Mesendoderm (in vitro differentiated cells): ENCODE measurements around the gene INPPL1.
"Not testable (repeated sequence)": the region's sequence is repeated elsewhere in the genome, so short reads cannot be mapped to it uniquely, and the experiment has no call there.

Experiments used
- DNase-seq: peaks from one replicate; pipeline ENCODE4 v3.0.0; 2013
- H2AK5ac ChIP-seq: 2 replicates; pipeline ENCODE4 v1.6.1; 2013; ENCODE audit warnings: low read length, inconsistent platforms
- H2BK120ac ChIP-seq: 2 replicates; pipeline ENCODE4 v1.6.1; 2013; ENCODE audit warnings: low read depth, mild to moderate bottlenecking, low read length, moderate library complexity, mixed read lengths
- H2BK15ac ChIP-seq: replicated peaks from 2 replicates; pipeline ENCODE4 v1.6.1; 2013; ENCODE audit warnings: low read depth, mild to moderate bottlenecking, moderate library complexity
- H2BK5ac ChIP-seq: 2 replicates; pipeline ENCODE4 v1.6.1; 2013; ENCODE audit warnings: low read length, inconsistent platforms
- H3K18ac ChIP-seq: 2 replicates; pipeline ENCODE4 v1.6.1; 2013; ENCODE audit warnings: mild to moderate bottlenecking, low read length, mixed read lengths
- H3K23ac ChIP-seq: one replicate; pipeline ENCODE4 v1.6.1; 2013; ENCODE audit warnings: low read length
- H3K27ac ChIP-seq: 2 replicates; pipeline ENCODE4 v1.5.1; 2013; ENCODE audit warnings: low read depth, mild to moderate bottlenecking, inconsistent platforms, low read length, moderate library complexity
- H3K27me3 ChIP-seq: 2 replicates; pipeline ENCODE4 v1.6.1; 2013; ENCODE audit warnings: low read length, control low read depth, mild to moderate bottlenecking, inconsistent platforms; ENCODE audit not compliant: insufficient read depth, poor library complexity
- H3K36me3 ChIP-seq: 2 replicates; pipeline ENCODE4 v1.6.1; 2013; ENCODE audit warnings: low read length, inconsistent platforms; ENCODE audit not compliant: control insufficient read depth, insufficient read depth
- H3K4ac ChIP-seq: one replicate; pipeline ENCODE4 v1.6.1; 2013; ENCODE audit warnings: low read depth, mild to moderate bottlenecking, low read length, moderate library complexity
- H3K4me1 ChIP-seq: 2 replicates; pipeline ENCODE4 v1.6.1; 2013; ENCODE audit warnings: low read depth, low read length, inconsistent platforms; ENCODE audit not compliant: control insufficient read depth
- H3K4me2 ChIP-seq: 2 replicates; pipeline ENCODE4 v1.6.1; 2013; ENCODE audit warnings: low read length
- H3K4me3 ChIP-seq: 2 replicates; pipeline ENCODE4 v1.5.1; 2013; ENCODE audit warnings: mild to moderate bottlenecking, low read length
- H3K56ac ChIP-seq: one replicate; pipeline ENCODE4 v1.6.1; 2013; ENCODE audit warnings: low read length
- H3K79me1 ChIP-seq: 2 replicates; pipeline ENCODE4 v1.6.1; 2013; ENCODE audit warnings: low read length, inconsistent platforms
- H3K79me2 ChIP-seq: 2 replicates; pipeline ENCODE4 v1.6.1; 2013; ENCODE audit warnings: mild to moderate bottlenecking, low read length; ENCODE audit not compliant: control insufficient read depth, insufficient read depth
- H3K9ac ChIP-seq: 2 replicates; pipeline ENCODE4 v1.6.1; 2013; ENCODE audit warnings: low read length, inconsistent platforms
- H4K5ac ChIP-seq: one replicate; pipeline ENCODE4 v1.6.1; 2013; ENCODE audit warnings: low read length
- H4K8ac ChIP-seq: one replicate; pipeline ENCODE4 v1.6.1; 2013; ENCODE audit warnings: low read depth, mild to moderate bottlenecking, control low read depth, low read length, moderate library complexity
- WGBS: extraction: QIAGEN DNeasy Blood & Tissue Kit; methylation state at CpG from one replicate; pipeline ENCODE4 v1.1.7; 2013; ENCODE audit warnings: low lambda C conversion rate, missing lambda C conversion rate; ENCODE audit not compliant: insufficient coverage; ENCODE audit errors: extremely low coverage; 5-methylcytosine and 5-hydroxymethylcytosine counted together

The INPPL1 gene

GRCh38 chr11:72180892-72181552, 43.5 kb upstream of the INPPL1 start:
- H3K27me3 ChIP-seq, H3K23ac ChIP-seq, H4K5ac ChIP-seq, H3K4me3 ChIP-seq, H3K18ac ChIP-seq, H2BK5ac ChIP-seq, H3K4ac ChIP-seq, DNase-seq, H3K27ac ChIP-seq, H3K79me2 ChIP-seq, H2BK15ac ChIP-seq, H3K9ac ChIP-seq, H3K4me1 ChIP-seq, H2BK120ac ChIP-seq, H3K36me3 ChIP-seq, H3K4me2 ChIP-seq, H4K8ac ChIP-seq, H3K79me1 ChIP-seq, H3K56ac ChIP-seq, H2AK5ac ChIP-seq: not testable (repeated sequence)
- WGBS, result no CpG with 5 or more reads among the region's 7 CpGs

- peak; percentile 45 for DNase-seq
- H3K56ac ChIP-seq, H3K18ac ChIP-seq, H3K27ac ChIP-seq, H2BK5ac ChIP-seq, H3K4me1 ChIP-seq, H3K27me3 ChIP-seq, H3K9ac ChIP-seq, H3K4me2 ChIP-seq, H3K79me1 ChIP-seq, H3K23ac ChIP-seq, H3K79me2 ChIP-seq, H4K5ac ChIP-seq, H3K4ac ChIP-seq, H2AK5ac ChIP-seq, H2BK15ac ChIP-seq, H2BK120ac ChIP-seq, H4K8ac ChIP-seq, H3K4me3 ChIP-seq, H3K36me3 ChIP-seq: not testable (repeated sequence)
- WGBS, result no CpG with 5 or more reads among the region's 3 CpGs
Observed at GRCh38 chr11:72181553-72181958, 43.0 kb upstream of the INPPL1 start.

- no peak overlapping the region for H3K9ac ChIP-seq
- H3K79me2 ChIP-seq, result no peaks in the 10 kb centered on the region
- H3K27ac ChIP-seq, result no peak overlapping the region
- no peak overlapping the region for H4K8ac ChIP-seq
- no peak overlapping the region for H2BK120ac ChIP-seq
- H3K4me1 ChIP-seq, result peaks cover 14% of the 10 kb centered on the region
- H3K18ac ChIP-seq, result no peak overlapping the region
- no peak overlapping the region for H2AK5ac ChIP-seq
- WGBS, result no CpG with 5 or more reads among the region's 1 CpG
- no peaks in the 10 kb centered on the region for H3K79me1 ChIP-seq
- DNase-seq, result no peak
- no peak overlapping the region for H2BK5ac ChIP-seq
- no peak overlapping the region for H3K4me2 ChIP-seq
- no peak overlapping the region for H3K4ac ChIP-seq
- no peak overlapping the region for H4K5ac ChIP-seq
- no peak overlapping the region for H3K4me3 ChIP-seq
- H3K27me3 ChIP-seq, result no peaks in the 10 kb centered on the region
- no peaks in the 10 kb centered on the region for H3K36me3 ChIP-seq
- no peak overlapping the region for H3K23ac ChIP-seq
- H3K56ac ChIP-seq, result no peak overlapping the region
- no peak overlapping the region for H2BK15ac ChIP-seq
Observed at GRCh38 chr11:72188267-72188666, 36.3 kb upstream of the INPPL1 start.

DNA sequence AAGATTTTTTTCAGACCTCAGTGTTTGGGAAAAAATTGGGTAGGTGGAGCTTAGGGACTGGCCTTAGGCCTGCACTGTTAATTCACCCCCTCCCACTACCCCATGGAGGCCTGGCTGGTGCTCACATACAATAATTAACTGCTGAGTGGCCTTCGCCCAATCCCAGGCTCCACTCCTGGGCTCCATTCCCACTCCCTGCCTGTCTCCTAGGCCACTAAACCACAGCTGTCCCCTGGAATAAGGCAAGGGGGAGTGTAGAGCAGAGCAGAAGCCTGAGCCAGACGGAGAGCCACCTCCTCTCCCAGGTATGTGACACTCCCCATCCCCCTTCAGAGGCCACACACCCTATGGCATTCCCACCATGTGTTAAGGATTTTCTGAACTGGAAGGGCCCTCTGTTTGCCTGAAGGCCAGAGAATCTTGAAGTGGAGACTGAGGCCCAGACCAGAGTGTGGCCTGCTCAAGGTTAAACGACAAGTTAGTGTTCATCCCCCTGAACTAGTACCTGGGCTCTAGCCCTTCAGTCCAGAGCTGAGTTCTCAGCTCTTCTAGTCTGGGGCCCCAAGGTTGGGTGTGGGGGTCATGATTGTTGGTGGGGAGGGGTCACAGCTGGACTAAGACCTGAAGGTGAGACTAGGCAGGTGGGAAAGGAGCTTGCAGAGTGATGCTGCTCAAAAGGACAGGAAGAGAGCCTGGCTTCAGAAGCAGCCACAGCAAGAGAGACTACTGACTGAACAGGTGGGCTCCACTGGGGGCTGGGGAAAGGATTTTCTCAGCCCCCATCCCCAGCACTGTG, 34.9 kb upstream of the INPPL1 start:
- H4K5ac ChIP-seq, result peak overlapping the region; percentile 40
- H3K79me2 ChIP-seq, result no peaks in the 10 kb centered on the region
- no peak overlapping the region for H4K8ac ChIP-seq
- H3K36me3 ChIP-seq, result no peaks in the 10 kb centered on the region
- no peak overlapping the region for H2BK15ac ChIP-seq
- peak overlapping the region; percentile 29 for H2AK5ac ChIP-seq
- peak overlapping the region; percentile 17 for H3K9ac ChIP-seq
- no peak overlapping the region for H3K4me3 ChIP-seq
- H3K27me3 ChIP-seq, result no peaks in the 10 kb centered on the region
- H3K27ac ChIP-seq, result no peak overlapping the region
- peak overlapping the region; percentile 18 for H3K4ac ChIP-seq
- H3K4me2 ChIP-seq, result no peak overlapping the region
- DNase-seq, result peak; percentile 93
- no peak overlapping the region for H2BK120ac ChIP-seq
- no CpG with 5 or more reads among the region's 3 CpGs for WGBS
- no peaks in the 10 kb centered on the region for H3K79me1 ChIP-seq
- H3K56ac ChIP-seq, result peak overlapping the region; percentile 68
- H3K18ac ChIP-seq, result no peak overlapping the region
- H3K4me1 ChIP-seq, result peaks cover 14% of the 10 kb centered on the region
- H3K23ac ChIP-seq, result no peak overlapping the region
- H2BK5ac ChIP-seq, result no peak overlapping the region

- no peak overlapping the region for H2BK5ac ChIP-seq
- no peaks in the 10 kb centered on the region for H3K79me2 ChIP-seq
- no peak overlapping the region for H4K8ac ChIP-seq
- H3K27ac ChIP-seq, result no peak overlapping the region
- H2AK5ac ChIP-seq, result no peak overlapping the region
- no peak overlapping the region for H3K4ac ChIP-seq
- no CpG with 5 or more reads among the region's 5 CpGs for WGBS
- H3K18ac ChIP-seq, result no peak overlapping the region
- no peaks in the 10 kb centered on the region for H3K79me1 ChIP-seq
- no peaks in the 10 kb centered on the region for H3K36me3 ChIP-seq
- no peak overlapping the region for H3K4me3 ChIP-seq
- no peak overlapping the region for H2BK120ac ChIP-seq
- H4K5ac ChIP-seq, result no peak overlapping the region
- H2BK15ac ChIP-seq, result no peak overlapping the region
- no peaks in the 10 kb centered on the region for H3K27me3 ChIP-seq
- no peak for DNase-seq
- no peak overlapping the region for H3K56ac ChIP-seq
- no peak overlapping the region for H3K9ac ChIP-seq
- no peak overlapping the region for H3K4me2 ChIP-seq
- peak overlapping the region; percentile 81 for H3K23ac ChIP-seq
- peaks cover 14% of the 10 kb centered on the region for H3K4me1 ChIP-seq
Observed at GRCh38 chr11:72190631-72191071, 33.9 kb upstream of the INPPL1 start.
